HUES6 (cell line): ENCODE measurements around the gene TMEM88.

Source experiments
- H3K27ac ChIP-seq: 2 replicates; pipeline ENCODE4 v1.7.0; 2013; ENCODE audit warnings: low read depth, mild to moderate bottlenecking, low read length, inconsistent platforms
- H3K27me3 ChIP-seq: 2 replicates; pipeline ENCODE4 v1.6.1; 2013; ENCODE audit warnings: low read length; ENCODE audit not compliant: control insufficient read depth, insufficient read depth
- H3K36me3 ChIP-seq: 2 replicates; pipeline ENCODE4 v1.6.1; 2013; ENCODE audit warnings: low read length; ENCODE audit not compliant: control insufficient read depth, insufficient read depth
- H3K4me1 ChIP-seq: 2 replicates; pipeline ENCODE4 v1.6.1; 2013; ENCODE audit warnings: low read length; ENCODE audit not compliant: control insufficient read depth, insufficient read depth
- H3K4me3 ChIP-seq: 2 replicates; pipeline ENCODE4 v1.5.1; 2013; ENCODE audit warnings: low read depth, low read length
- H3K9ac ChIP-seq: one replicate; pipeline ENCODE4 v1.6.1; 2013; ENCODE audit warnings: mild to moderate bottlenecking, low read length
- H3K9me3 ChIP-seq: 2 replicates; pipeline ENCODE4 v1.6.1; 2013; ENCODE audit warnings: low read depth, low read length; ENCODE audit not compliant: control insufficient read depth, insufficient read depth

Gene TMEM88

DNA sequence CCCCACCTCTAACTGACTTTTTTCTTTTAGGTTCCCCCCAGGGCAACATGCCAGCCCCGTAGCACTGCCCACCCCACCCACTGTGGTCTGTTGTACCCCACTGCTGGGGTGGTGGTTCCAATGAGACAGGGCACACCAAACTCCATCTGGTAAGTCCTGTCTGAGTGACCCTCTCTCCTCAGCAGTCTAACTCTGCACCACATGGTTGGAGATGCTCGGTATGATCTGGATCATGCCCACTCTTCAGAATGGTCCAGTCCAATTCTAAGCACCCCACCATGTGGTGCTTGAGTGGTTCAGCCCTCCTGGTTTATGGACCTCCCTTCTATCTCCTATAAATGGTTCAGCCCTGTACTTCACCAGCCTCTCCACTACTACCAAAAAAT is 15.0 kb upstream of the TMEM88 start:
- Histone ChIP-seq H3K36me3 (no peaks in the 10 kb centered on the region), H3K9ac (no peak overlapping the region), H3K27me3 (peaks cover 31% of the 10 kb centered on the region), H3K4me1 (peaks cover 28% of the 10 kb centered on the region), H3K4me3 (no peak overlapping the region), H3K9me3 (no peaks in the 10 kb centered on the region), H3K27ac (no peak overlapping the region)

DNA sequence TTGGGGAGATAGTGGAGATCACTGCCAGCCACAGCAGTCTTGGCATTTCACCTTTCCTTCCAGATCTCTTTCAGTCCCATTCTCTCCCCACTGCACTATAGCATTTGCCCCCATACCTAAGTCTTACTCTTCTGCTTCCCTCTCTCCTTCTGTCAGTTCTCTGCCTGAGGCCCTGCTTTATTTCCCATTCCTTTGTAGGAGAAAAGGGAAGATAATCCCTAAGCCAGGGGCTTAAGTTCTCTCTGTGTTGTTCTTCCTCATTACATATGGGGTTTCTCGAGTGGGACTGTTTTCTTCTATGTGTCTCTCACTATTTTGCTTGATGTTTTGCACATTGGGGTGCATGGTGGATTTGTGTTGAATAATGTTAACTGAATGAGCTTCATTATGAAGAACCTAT is 14.4 kb upstream of the TMEM88 start:
- H3K36me3 ChIP-seq, result no peaks in the 10 kb centered on the region
- no peaks in the 10 kb centered on the region for H3K9me3 ChIP-seq
- peaks cover 31% of the 10 kb centered on the region for H3K27me3 ChIP-seq
- no peak overlapping the region for H3K27ac ChIP-seq
- H3K4me1 ChIP-seq, result peaks cover 28% of the 10 kb centered on the region
- H3K9ac ChIP-seq, result no peak overlapping the region
- H3K4me3 ChIP-seq, result no peak overlapping the region

DNA sequence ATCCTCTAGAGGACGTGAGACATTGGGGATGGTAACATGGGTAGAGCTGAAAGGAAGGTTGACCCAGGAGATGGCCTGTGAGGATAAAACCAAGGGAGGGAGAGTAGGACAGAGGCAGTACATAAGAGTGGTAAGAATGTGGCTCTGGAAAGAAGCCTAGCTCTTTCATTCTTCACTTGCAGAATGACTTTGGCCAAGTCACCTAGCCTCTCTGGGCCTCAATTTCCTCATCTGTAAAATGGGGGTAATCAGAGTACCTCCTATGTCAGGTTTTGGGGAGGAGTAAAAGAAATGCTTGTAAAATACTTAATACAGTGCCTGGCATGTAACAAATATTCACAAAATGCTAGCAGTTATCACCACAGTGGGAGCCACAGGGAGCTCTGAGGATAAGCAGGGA is 14.0 kb upstream of the TMEM88 start:
- Histone ChIP-seq H3K4me1 (peaks cover 28% of the 10 kb centered on the region), H3K27ac (no peak overlapping the region), H3K9ac (peak overlapping the region; percentile 60), H3K4me3 (peak overlapping the region; percentile 95), H3K9me3 (no peaks in the 10 kb centered on the region), H3K36me3 (peaks cover 3% of the 10 kb centered on the region; the same call in 1 of the 2 replicates), H3K27me3 (peaks cover 31% of the 10 kb centered on the region)

GRCh38 chr17:7841396-7841914 is 13.4 kb upstream of the TMEM88 start:
- Histone ChIP-seq H3K9ac (peak overlapping the region; percentile 93), H3K27ac (peak overlapping the region; percentile 85; the same call in 1 of the 2 replicates), H3K36me3 (peaks cover 4% of the 10 kb centered on the region; the same call in 1 of the 2 replicates), H3K9me3 (no peaks in the 10 kb centered on the region), H3K27me3 (peaks cover 31% of the 10 kb centered on the region), H3K4me3 (peak overlapping the region; percentile 95), H3K4me1 (peaks cover 28% of the 10 kb centered on the region)

DNA sequence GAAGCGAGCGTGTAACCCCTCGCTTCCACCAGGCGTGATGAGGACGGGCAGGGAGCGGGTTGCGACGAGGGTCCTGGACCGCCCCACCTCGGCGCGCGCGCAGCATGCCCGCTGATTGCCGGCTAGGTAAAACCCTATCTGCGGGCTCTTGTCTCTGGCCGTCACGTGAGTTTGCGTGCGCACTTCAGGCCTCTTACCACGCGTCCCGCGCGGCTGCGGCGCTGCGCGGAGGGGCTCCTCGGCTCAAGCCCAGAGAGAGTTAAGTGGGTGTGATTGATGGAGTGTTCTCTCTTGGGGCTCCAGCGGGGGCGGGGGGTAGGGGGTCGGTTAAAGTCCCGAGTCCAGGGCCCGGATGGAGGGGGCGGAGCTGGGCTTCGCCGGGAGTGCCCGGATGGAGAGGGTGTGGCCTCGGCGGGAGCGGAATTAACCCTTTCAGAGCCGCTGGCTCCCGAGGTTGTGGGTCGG is 12.9 kb upstream of the TMEM88 start:
- Histone ChIP-seq H3K27me3 (peaks cover 31% of the 10 kb centered on the region), H3K4me1 (peaks cover 28% of the 10 kb centered on the region), H3K4me3 (peak overlapping the region; percentile 95), H3K27ac (peak overlapping the region; percentile 85; the same call in 1 of the 2 replicates), H3K36me3 (peaks cover 9% of the 10 kb centered on the region; the same call in 1 of the 2 replicates), H3K9me3 (no peaks in the 10 kb centered on the region), H3K9ac (peak overlapping the region; percentile 93)

- peak overlapping the region; percentile 68; the same call in 1 of the 2 replicates for H3K27ac ChIP-seq
- peak overlapping the region; percentile 79 for H3K9ac ChIP-seq
- peaks cover 12% of the 10 kb centered on the region for H3K36me3 ChIP-seq
- peaks cover 31% of the 10 kb centered on the region for H3K27me3 ChIP-seq
- H3K4me3 ChIP-seq, result peak overlapping the region; percentile 95
- peaks cover 23% of the 10 kb centered on the region for H3K4me1 ChIP-seq
- H3K9me3 ChIP-seq, result no peaks in the 10 kb centered on the region
These were observed 12.2 kb upstream of the TMEM88 start for GRCh38 chr17:7842380-7843256.

- Histone ChIP-seq H3K9ac (peak overlapping the region; percentile 79), H3K27ac (peak overlapping the region; percentile 68; the same call in 1 of the 2 replicates), H3K4me1 (peaks cover 21% of the 10 kb centered on the region), H3K36me3 (peaks cover 12% of the 10 kb centered on the region), H3K4me3 (peak overlapping the region; percentile 95), H3K9me3 (no peaks in the 10 kb centered on the region), H3K27me3 (peaks cover 31% of the 10 kb centered on the region)
These were observed 11.7 kb upstream of the TMEM88 start for GRCh38 chr17:7843257-7843535.

DNA sequence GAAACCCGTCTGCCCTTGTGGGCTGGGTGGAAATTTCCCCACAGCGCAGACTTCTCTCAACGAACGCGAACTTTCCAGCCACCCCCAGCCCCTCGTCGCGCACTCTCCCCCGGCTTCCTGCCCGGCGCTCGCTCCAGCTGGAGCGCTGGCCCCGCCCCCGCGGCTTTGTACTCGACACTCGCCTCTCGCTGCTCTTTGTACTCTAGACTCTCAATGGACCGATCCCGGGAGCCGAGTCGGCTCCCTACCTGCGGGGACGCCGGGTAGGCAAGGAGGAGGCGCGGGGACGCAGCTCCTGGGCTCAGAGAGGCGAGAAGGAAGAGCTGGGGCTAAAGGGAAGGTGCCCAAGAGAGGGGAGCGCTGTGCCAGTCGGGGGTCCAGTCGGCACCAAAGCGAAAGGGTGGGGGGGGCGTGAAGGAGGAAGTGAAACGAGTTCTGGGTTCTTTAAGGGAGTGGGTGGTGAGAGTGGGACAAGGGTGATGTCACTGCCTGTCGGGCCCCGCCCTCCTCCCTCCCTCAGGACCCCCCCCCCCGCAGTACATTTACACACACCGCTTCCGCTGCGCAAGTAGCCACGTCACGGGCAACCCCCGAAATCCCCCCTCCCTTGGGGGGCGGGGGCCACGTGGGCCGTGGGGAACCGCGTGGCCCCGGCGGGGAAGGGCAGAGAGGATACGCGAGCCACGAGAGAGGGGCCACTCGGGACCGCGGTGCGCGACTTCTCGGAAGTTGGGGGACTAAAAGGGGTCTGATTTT is 11.2 kb upstream of the TMEM88 start:
- peaks cover 12% of the 10 kb centered on the region for H3K36me3 ChIP-seq
- no peaks in the 10 kb centered on the region for H3K9me3 ChIP-seq
- H3K9ac ChIP-seq, result peak overlapping the region; percentile 79
- H3K27me3 ChIP-seq, result peaks cover 28% of the 10 kb centered on the region
- H3K27ac ChIP-seq, result peak overlapping the region; percentile 68; the same call in 1 of the 2 replicates
- H3K4me3 ChIP-seq, result peak overlapping the region; percentile 95
- peaks cover 18% of the 10 kb centered on the region for H3K4me1 ChIP-seq

GRCh38 chr17:7844292-7845154 is 10.3 kb upstream of the TMEM88 start:
- peak overlapping the region; percentile 75 for H3K9ac ChIP-seq
- H3K27ac ChIP-seq, result peak overlapping the region; percentile 44; the same call in 1 of the 2 replicates
- H3K27me3 ChIP-seq, result peaks cover 20% of the 10 kb centered on the region

DNA sequence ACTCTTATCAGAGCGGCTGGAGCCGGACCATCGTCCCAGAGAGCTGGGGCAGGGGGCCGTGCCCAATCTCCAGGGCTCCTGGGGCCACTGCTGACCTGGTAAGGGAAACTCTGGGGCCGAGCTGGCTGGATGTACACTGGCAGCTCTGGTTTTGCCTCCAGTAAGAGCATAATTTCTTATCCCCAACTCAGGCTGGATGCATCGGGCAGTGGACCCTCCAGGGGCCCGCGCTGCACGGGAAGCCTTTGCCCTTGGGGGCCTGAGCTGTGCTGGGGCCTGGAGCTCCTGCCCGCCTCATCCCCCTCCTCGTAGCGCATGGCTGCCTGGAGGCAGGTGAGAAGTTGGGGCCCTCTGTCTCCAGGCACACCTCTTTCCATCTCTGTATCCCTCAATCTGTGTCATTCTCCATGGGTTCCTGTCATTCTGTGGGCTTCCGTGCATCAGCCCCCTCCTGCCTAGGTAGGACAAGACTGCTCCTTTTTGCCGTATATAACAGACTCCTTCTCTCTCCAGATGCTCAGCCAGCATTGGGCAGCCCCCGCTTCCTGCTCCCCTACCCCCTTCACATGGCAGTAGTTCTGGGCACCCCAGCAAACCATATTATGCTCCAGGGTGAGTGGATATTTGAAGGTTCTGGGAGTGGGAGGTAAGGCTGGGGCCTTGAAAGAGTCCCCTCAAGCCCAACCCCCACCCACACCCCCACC is 9.4 kb upstream of the TMEM88 start:
- Histone ChIP-seq H3K36me3 (peaks cover 26% of the 10 kb centered on the region), H3K4me3 (peak overlapping the region; percentile 95), H3K27me3 (peaks cover 10% of the 10 kb centered on the region), H3K9me3 (no peaks in the 10 kb centered on the region), H3K4me1 (peaks cover 10% of the 10 kb centered on the region; the same call in 1 of the 2 replicates), H3K27ac (no peak overlapping the region), H3K9ac (no peak overlapping the region)

More at GRCh38 chr17:7844292-7845154, 10.3 kb upstream of the TMEM88 start:
- Histone ChIP-seq H3K9me3 (no peaks in the 10 kb centered on the region), H3K36me3 (peaks cover 19% of the 10 kb centered on the region), H3K4me1 (peaks cover 11% of the 10 kb centered on the region; the same call in 1 of the 2 replicates), H3K4me3 (peak overlapping the region; percentile 95)
